Ishikawa (cell line): ENCODE measurements around the gene LCN1.

Experiments used
- EP300 ChIP-seq: IDR thresholded peaks from 2 replicates; pipeline ENCODE4 v1.6.1; 2012; ENCODE audit warnings: borderline replicate concordance
- TCF12 ChIP-seq: IDR thresholded peaks from 2 replicates; pipeline ENCODE4 v1.6.1; 2012; ENCODE audit warnings: low read depth
- TEAD4 ChIP-seq: IDR thresholded peaks from 2 replicates; pipeline ENCODE4 v1.6.1; 2012
- YY1 ChIP-seq: IDR thresholded peaks from 2 replicates; pipeline ENCODE4 v1.6.1; 2012; ENCODE audit warnings: low read depth
- ZBTB7A ChIP-seq: IDR thresholded peaks from 2 replicates; pipeline ENCODE4 v1.6.1; 2012; ENCODE audit warnings: low read depth
- TF ChIP-seq, protein P1 (sequence below): IDR thresholded peaks from 2 replicates; pipeline ENCODE4 v1.6.1; 2012
- TF ChIP-seq, protein P2 (sequence below): IDR thresholded peaks from 2 replicates; pipeline ENCODE4 v1.6.1; 2012; ENCODE audit warnings: low read depth, mild to moderate bottlenecking

- TF ChIP-seq YY1 (no peak), ZBTB7A (no peak), TEAD4 (no peak), EP300 (no peak), TCF12 (no peak)
- TF ChIP-seq, protein P1, sequence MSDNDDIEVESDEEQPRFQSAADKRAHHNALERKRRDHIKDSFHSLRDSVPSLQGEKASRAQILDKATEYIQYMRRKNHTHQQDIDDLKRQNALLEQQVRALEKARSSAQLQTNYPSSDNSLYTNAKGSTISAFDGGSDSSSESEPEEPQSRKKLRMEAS, result no peak
- TF ChIP-seq, protein P2, sequence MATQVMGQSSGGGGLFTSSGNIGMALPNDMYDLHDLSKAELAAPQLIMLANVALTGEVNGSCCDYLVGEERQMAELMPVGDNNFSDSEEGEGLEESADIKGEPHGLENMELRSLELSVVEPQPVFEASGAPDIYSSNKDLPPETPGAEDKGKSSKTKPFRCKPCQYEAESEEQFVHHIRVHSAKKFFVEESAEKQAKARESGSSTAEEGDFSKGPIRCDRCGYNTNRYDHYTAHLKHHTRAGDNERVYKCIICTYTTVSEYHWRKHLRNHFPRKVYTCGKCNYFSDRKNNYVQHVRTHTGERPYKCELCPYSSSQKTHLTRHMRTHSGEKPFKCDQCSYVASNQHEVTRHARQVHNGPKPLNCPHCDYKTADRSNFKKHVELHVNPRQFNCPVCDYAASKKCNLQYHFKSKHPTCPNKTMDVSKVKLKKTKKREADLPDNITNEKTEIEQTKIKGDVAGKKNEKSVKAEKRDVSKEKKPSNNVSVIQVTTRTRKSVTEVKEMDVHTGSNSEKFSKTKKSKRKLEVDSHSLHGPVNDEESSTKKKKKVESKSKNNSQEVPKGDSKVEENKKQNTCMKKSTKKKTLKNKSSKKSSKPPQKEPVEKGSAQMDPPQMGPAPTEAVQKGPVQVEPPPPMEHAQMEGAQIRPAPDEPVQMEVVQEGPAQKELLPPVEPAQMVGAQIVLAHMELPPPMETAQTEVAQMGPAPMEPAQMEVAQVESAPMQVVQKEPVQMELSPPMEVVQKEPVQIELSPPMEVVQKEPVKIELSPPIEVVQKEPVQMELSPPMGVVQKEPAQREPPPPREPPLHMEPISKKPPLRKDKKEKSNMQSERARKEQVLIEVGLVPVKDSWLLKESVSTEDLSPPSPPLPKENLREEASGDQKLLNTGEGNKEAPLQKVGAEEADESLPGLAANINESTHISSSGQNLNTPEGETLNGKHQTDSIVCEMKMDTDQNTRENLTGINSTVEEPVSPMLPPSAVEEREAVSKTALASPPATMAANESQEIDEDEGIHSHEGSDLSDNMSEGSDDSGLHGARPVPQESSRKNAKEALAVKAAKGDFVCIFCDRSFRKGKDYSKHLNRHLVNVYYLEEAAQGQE, result no peak
These were observed 1.1 kb downstream of the LCN1 start for GRCh38 chr9:135522137-135522877.
